ENCODE data around the gene SLC6A17.

SLC6A17 gene

DNA sequence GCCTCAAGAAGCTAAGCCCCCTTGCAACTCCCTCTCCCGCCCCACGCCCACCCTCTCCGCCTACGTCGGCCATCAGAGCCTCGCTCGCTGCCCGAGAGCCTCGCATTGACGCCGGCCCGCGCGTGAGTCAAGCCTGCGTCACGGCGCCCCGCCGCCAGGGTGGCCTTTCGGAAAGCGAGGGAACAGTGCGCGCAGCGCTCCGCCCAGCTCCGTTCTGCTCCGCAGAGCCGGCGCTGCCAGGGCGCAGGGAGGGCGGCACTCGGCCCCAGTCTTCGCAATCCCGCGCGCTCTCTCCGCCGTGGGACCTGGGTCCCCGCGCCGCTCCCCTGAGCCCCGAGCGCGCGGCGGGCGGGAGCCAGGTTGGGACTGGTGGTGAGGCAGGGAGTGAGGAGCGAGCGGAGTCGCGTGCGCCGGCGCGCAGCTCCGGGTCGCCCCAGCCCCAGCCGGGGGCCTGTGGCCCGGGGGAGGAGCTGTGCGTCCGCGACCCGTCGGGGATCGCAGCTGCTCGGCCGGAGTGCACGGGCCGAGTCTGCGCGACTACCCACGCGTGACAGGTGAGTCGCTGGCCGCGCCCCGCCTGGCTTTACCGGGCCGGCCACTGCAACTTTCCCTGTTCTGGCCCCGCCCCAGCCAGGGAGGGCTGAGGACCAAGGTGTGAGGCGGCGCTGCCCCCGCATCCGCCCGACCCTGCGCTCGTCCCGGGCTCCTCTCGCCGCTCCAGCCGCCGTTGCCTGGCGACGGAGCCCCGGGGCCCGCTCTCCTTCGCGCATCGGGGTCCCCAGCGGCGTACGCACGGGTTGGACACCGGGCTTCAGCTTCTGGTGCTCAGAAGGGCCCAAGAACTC lies at the start of gene SLC6A17:
TSS of gene SLC6A17 (plus strand) at position 165 of the 845 bp plus-strand sequence. CDS start 16,436 bp downstream, outside the sequence.
- peak; percentile 56 to 71 for ATAC-seq

DNA sequence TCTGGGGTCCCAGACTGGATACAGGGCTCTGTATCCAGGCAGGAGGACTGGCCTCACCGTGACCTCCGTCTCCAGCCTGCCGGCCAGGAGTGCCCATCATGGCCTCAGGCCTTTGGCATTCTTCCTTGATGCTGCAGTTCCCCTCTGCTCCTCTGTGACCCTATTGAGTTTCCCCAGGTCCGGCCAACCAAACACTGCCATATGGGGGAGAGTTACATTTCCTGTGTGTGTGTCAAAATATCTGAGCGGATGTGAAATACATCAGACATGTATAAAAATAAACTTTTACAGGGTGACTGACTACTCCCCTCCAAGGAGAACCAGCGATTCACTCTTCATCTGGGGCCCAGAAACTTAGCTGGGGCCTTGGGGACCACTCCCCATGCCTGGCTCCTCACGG lies 48.2 kb upstream of the SLC6A17 start:
- no peak for ATAC-seq

DNA sequence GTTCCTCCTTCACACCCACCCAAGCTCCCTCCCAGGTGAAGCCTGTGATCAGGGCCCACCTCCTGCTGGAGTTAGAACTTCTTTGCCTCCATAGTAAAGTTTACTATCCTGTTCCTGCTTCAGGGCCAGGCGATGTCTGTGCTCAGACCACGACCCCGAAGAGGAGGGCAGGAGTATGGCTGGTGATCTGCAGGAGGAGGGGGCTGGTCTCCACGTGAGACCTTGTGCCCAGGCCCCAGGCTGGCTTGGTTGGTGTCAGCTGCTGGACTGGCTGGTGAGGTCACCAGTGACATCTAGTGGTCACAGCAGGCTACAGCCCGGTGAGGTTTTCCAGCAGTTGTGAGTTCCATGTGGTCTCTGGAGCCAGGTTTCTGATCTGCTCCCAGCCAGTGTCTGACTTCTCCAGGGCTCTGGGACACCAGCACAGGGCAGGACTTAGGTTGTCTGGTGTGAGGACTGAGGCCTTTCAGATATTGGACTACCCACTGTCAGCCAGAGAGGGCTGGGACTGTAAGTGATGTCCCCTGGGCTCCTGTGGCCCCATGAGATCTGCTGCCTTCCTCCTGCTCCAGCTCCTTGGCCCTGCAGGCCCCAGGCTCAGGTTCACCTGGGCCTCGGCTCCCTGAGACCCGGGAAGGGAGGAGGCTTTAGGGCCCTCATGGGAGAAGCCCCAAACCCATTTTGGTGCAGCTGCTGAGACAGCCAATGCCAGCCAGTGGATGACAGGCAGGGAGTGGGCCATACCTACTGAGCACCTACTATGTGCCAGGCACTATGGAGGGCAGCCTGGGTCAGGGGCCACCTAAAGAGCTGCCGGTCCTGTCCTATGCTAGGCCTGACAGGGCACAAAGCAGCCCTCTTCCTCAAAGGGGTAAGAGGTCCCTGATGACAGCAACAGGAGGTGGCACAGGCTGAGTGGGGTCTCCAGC lies 44.0 kb upstream of the SLC6A17 start:
- ATAC-seq: peak; percentile 83 to 84

DNA sequence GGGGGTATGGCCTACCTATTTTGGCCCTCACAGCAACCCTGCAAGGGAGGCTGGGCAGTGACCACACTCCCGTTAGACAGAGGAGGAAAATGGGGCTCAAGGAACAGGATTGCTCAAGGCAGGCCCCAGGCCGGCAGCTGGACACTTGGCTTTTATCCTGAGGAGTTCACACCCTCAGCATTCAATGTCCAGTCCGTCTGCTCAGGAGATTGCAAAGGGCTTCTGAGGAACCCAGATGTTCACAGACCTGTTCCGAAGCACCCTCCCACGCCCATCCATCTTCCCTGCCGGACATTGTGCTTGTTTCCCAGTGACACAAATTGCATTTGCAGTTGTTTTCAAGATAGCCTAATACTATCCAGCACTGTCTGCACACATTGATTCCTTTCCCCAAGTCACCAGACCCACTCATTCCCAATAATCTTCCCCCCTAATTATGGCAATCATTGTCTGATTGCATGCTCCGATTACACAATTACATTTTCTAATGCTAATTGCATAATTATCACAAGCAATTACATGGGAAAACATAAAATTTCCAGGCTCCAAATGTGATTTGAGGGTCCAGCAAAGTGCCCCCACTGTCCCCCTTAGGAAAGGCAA lies 42.3 kb upstream of the SLC6A17 start:
- no peak for ATAC-seq

DNA sequence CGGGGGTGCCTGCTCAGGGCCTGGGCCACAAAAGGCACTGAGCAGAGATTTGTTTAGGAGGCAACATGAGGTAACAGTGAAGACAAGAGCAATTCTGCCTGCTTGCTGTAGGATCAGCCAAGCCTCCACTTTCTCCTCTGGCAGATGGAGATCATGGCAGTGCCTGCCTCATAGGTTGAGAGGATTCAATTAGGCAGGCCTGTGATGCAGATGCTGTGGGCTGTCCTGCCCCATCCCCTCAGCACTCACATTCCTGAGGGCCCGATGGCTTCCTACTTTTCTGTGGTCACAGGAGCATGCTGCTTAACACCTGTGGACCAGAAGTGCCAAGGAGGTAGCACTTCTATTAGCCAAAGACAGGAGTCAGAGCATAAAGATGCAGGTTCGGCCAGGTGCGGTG lies 39.2 kb upstream of the SLC6A17 start:
- no peak for ATAC-seq

DNA sequence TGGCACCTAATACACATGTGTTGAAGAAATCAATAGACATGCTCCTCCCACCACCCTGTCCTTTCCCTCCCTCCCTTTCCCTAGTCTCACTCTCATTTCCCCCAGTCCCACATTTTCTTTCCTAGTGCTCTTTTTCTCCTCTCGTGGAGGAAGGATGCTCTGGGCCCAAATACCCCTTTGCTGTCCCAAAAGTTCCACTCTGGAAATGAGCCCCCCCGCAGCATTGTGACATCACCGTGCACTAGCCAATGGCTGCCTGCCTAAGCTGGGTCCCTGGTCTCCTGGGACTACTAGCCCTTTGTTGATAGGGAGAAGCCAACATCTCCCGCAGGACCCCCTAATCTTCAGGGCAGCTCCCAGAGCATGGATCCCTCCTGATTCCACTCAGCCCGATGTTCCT lies 38.2 kb upstream of the SLC6A17 start, which contains the start of gene UBL4B:
TSS of gene UBL4B (plus strand) at position 301 of the 400 bp plus-strand sequence. CDS start at position 393, 92 bp downstream.
- ATAC-seq: no peak

DNA sequence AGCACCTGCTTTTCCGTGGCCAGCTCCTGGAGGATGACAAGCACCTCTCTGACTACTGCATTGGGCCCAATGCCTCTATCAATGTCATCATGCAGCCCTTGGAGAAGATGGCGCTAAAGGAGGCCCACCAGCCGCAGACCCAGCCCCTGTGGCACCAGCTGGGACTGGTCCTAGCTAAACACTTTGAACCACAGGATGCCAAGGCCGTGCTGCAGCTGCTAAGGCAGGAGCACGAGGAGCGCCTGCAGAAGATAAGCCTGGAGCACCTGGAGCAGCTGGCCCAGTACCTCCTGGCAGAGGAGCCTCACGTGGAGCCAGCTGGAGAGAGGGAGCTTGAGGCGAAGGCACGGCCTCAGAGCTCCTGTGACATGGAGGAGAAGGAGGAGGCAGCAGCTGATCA lies 37.6 kb upstream of the SLC6A17 start:
- no peak for ATAC-seq

DNA sequence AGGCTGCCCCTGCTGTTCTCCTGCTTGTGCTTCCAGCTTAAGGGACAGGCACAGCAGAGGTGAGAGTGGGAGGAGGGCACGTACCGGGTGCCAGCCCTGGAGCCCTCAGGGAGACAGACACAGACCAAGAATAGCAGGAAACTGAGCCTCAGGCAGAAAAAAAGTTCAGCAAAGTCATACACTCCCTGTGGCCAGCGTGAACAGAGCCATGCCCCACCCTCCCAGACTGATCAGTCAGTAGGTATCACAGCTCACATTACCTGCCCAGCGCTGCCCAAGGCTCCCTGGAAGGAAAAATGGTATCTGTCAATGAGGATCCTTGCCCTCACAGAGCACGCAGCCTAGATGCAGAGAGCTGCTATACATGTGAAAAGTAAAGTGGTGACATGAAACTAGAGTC lies 36.7 kb upstream of the SLC6A17 start:
- ATAC-seq: no peak

DNA sequence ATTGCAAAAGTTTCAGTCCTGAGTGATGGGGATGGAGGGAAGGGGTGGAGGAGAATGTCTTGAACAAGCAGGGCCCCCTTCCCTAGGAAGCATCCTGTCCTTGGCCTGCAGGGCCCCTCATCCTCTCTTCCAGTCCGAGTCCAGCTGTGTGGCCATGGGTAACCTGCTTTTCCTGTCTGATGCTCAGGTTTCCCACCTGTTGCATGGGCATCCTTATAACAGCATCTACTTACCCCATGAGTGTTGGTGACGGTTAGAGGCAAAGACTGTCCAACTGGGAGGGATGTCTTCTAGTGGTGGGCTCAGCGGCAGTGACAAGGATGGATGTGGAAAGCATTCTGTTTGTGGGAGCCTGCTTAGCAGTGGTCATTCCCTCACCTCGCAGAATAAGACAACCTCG lies 36.1 kb upstream of the SLC6A17 start:
- no peak for ATAC-seq

DNA sequence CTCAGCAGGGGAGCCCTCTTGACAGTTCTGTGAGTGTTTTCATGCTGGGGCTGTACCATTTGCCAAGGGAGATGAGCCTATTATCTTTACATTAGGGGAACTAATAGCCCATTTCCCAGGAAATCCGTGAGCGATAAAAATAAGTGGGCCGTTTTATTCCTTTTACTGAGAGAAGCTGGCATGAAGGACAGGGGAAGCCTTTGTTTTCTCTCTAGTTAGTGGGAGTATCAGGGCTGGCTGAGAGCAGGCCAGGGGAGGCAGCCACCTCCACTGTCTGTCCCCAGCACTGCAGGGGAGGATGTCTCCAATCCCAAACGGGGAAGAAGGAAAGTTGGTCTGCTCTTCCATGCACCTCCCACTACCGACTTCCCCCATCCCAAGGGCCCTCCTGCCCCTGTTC lies 35.5 kb upstream of the SLC6A17 start:
- no peak for ATAC-seq

DNA sequence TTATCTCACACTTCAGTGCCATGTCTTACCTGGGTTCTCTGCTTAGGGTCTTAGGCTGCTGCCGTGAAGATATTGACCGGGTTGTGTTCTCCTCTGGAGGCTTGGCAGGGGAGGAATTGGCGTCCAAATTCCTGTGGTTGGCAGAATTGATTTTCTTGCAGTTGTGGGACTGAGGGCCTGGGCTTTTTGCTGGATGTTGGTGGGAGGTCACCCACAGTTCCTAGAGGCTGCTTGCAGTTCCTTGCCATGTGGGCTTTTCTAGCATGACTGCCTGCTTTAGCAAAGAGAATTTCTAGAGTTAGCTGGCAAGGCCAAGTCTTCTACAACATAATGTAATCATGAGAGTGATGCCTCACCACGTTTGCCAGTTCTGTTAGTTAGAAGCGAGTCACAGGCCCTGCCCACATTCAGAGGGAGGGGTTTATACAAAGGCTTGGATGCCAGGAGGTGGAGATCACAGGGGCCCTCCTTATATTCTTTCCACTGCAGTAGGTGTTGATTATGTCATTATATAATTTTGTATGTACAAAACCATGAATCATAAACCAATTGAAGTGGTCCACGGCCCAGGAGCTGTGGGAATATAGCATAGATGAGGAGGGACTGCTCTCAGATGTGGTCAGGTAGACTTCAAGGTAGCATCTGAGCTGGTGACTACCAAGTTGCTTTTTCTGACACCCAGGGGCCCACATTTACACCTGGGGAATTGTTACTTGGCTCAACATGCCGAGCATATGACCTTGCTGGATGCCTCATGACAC lies 31.5 kb upstream of the SLC6A17 start:
- peak; percentile 20 to 27 for ATAC-seq

DNA sequence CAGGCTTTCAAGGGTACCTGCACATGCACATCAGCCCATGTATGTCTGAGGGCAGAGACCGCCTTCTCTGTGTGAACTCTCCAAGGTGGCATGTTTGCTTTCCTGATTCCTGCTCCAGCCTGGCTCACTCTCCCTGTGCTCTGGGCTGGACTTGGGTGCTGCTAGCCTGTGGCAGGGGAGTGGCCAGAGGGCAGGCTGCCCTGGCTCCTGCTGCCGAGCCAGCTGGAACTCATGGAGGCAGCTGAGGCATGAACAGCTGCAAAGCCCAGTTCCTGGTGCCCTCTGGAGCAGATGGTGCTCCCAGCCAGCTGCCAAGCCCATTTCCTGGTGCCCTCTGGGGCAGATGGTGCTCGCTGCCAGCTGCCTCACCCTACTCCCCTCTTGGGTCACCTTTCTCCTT lies 30.5 kb upstream of the SLC6A17 start:
- no peak for ATAC-seq

DNA sequence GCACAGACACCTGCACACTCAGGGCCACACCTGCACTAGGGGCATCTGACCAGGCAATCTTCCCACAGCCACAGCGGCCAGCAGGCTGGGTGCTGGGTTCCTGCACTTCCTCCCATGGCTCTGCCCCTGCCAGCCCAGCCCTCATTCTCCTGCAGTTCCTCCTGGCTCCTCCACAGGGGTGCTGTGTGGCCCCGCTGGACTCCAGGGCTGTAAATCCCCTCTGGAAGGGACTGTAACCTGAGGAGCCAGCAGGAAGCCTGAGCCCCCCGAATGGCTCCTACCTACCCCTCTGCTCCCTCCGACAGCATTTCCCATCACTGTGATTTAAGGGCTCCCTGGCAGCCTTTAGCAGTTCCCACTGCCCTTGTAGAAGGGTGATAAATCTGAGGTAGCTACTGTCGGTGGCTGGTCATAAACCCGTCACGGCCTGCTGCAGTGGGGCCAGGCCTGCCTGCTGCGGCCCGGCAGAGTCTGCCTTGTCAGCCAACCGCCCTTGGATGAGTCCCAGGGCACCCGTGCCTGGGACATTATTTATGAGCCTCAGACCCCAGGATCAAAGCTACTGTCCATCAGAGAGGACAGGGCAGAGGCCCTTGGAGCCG lies 29.2 kb upstream of the SLC6A17 start:
- ATAC-seq: no peak

DNA sequence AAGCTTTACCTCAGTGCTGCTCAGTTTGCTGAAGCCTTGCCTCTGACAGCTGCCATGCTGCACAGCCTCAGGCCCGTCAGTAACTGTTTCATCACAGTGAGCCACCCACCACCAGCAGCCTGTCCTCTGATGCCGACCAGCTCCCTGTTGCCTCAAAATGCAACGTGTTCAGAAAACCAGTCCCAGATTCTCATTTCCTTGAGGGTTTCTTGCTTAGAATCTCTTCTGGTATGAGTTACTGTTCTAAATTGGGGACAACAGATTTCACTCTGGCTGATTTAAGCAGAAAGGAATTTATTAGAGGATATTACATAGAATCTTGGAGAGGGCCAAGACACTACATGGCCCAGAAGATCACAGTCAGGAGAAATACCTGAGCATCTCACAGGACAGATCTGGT lies 27.1 kb upstream of the SLC6A17 start:
- no peak for ATAC-seq

DNA sequence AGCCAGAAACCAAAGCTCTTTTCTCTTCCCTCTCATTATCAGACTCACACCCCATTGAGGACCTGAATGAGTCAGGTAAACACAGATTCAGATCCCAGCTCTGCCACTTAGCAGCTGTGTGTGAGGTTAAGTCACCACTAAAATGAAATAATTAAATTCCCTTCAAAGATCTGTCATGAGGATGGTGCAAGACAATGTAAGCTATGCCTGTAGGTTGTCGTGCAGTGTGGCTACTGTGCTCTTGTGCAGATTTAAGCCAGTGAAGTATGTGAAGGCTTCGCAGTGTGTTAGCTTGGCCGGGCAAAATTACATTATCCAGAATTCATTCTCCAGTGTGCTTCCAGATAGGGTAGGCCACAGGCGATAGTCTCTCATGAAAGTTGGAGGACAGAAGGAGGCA lies 24.5 kb upstream of the SLC6A17 start:
- no peak for ATAC-seq

DNA sequence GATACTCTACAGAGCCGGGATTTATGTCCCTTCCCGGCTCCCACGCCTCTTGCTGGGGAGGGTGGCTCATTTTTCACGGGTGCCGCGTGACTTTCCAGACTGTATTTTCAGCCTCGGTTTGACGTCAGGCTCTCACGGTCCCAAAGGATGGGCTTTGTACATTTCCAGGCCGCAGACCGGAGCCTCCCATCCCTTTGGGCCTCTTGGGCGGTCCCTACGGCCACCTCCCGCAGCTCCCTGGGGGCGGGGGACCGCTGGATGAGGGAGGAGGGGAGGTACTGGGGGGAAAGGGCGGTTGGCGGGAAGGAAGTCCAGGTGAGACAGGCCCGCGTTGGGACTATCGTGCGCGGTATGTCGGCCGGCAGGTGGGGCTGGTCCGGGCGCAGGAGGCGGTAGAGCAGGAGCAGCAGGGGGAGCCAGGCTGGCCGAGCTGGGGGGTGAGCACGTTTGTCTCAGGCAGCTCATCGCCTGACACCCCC lies 20.1 kb upstream of the SLC6A17 start:
- ATAC-seq: no peak

DNA sequence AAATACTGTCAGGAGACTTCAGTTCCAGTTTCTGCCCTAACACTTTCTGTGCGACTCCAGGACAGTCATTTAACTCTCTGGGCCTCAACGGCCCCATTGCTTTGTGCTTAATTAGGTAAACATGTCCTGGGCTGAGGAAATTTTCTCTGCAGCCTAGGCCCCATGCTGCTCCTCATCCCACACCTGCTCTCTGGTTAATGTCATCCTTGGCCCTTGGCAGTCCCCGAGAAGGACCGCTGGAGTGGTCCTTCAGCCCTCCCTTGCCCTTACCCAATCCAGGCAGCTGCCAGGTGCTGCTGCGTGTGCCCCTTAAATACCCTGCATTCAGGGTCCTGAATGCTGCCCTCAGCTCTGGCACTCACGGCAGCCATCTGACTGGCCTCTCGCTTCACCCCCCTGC lies 19.3 kb upstream of the SLC6A17 start:
- no peak for ATAC-seq

DNA sequence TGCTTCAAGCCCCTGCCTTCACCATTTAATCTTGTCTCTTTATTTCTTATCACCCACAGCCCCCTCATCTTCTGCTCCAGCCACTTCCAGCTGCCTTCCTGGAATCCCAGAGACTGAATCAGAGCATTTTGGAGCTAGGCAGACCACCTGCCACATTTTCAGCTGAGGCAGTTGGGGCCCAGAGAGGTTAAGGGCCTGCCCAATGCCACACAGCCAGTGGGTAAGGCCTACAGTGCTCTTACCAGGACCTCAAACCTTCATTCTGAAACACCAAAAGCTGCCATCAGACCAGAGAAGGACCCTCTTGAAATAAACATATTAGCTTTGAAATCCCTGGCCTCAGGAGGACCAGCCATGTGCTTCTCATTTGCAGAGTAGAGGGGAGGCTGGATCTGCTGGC lies 17.6 kb upstream of the SLC6A17 start:
- ATAC-seq: no peak

DNA sequence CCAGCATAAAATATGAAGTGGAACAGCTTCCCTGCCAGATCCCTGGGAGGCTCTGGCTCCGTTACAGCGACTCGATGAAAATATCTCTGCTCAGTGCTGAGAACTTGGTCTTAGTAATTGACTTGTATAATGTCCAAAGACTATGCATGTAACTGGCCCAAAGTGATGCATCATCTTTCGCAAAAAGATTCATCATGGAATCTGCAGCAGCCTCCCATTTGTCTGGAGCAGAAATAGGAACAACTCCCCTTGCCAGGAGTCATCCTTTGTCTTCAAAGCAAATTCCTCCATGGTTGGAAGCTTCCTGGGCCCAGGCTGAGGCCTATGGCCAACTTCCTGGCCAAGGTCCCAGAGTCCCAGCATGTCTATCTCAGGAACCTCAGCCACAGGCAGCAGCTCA lies 16.9 kb upstream of the SLC6A17 start:
- no peak for ATAC-seq

DNA sequence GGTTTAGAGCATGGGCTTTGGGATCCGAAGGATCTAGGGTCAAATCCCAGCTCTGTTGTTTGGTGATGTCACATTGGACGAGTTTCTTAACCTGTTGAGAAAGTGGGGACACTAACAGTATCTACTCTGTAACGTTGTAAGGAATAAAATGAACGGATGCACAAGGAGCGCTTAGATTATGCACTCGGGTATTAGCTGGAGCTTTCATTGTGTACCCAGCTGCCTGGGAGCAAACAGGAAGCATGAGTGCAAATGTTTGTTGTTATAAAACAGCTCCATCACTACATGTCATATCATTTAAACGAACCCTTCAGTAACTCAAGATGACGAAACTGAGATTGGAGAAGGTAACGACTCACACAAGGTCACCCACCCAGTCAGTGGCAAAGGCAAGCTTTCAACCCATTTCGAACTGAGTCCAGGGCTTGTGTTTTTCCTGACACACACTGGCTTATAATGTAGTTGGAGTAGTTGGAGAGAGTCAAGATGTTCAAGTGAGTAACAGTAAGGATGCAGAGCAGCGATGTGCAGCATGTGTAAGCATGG lies 16.2 kb upstream of the SLC6A17 start:
- no peak for ATAC-seq

DNA sequence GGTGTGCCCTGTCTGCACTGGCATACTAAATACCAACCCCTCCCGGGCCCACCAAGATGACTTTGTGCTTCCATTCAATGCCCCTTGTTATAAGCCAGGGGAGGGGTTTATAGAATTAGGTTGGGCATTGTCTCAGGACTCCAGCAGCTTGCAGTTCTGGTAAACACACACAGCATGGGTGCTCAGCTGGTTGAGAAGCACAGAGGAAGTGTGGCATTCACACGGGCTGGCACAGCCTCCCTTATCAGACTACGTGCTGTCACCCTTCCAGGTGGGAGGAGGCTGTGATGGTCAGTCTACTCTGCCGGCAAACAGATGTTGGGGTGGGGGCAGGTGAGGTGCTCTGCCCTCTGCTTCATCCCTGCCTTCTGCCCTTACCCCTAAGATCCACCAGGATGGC lies 15.0 kb upstream of the SLC6A17 start:
- no peak for ATAC-seq

DNA sequence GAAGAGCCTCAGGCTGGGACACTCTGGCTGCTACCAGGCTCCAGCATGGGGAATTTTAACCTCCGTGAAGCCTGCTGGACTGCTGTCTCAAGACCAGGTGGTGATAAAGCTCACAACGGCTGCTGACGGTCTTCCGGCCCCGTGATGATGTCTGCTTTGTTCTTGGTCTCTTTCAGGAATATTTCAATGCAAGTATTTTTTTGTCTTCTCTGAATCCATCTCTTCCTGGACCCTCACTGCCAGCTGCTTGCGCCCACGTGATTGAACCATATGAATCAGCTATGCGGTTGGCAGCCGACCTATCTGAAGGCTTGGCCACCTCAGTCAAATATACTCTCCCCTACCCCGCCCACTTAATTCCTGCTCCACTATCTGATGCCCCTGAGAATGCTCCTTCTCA lies 14.6 kb upstream of the SLC6A17 start:
- no peak for ATAC-seq

Measured in activated CD4-positive, CD25-positive, alpha-beta regulatory T cell treated with anti-CD3 and anti-CD28 coated beads, Interleukin-2, amount 50 U/mL, for 24 hours (primary cell).